HG03565 (cell line): Measurements from ENCODE around the gene KRT1.

ENCODE experiments used
- ATAC-seq: cut with Tn5 transposase; IDR thresholded peaks from one replicate; pipeline ENCODE4 v1.9.1; 2021; ENCODE audit warnings: mild to moderate bottlenecking, moderate library complexity; ENCODE audit not compliant: unreplicated experiment

The KRT1 gene

GRCh38 chr12:52641468-52641867 is 38.7 kb downstream of the KRT1 start:
- no peak for ATAC-seq

GRCh38 chr12:52637299-52637698 is 42.9 kb downstream of the KRT1 start:
- no peak for ATAC-seq

GRCh38 chr12:52636592-52637258 is 43.5 kb downstream of the KRT1 start:
- no peak for ATAC-seq

GRCh38 chr12:52636189-52636588 is 44.0 kb downstream of the KRT1 start:
- no peak for ATAC-seq

GRCh38 chr12:52634266-52635056 is 45.7 kb downstream of the KRT1 start:
- ATAC-seq = no peak

GRCh38 chr12:52633383-52633782 is 46.8 kb downstream of the KRT1 start:
- ATAC-seq = no peak

- no peak for ATAC-seq
Measured at GRCh38 chr12:52632656-52633055, 47.6 kb downstream of the KRT1 start.

GRCh38 chr12:52631676-52632459 is 48.3 kb downstream of the KRT1 start:
- no peak for ATAC-seq

GRCh38 chr12:52631264-52631663 is 48.9 kb downstream of the KRT1 start:
- ATAC-seq = no peak

GRCh38 chr12:52630599-52631200 is 49.5 kb downstream of the KRT1 start:
- ATAC-seq = no peak

- ATAC-seq = no peak
Measured at GRCh38 chr12:52630008-52630500, 50.2 kb downstream of the KRT1 start.

GRCh38 chr12:52629281-52630007 is 50.8 kb downstream of the KRT1 start:
- no peak for ATAC-seq

- no peak for ATAC-seq
Measured at GRCh38 chr12:52628841-52629240, 51.4 kb downstream of the KRT1 start.

- no peak for ATAC-seq
Measured at GRCh38 chr12:52628111-52628507, 52.1 kb downstream of the KRT1 start.

GRCh38 chr12:52627395-52628110 is 52.7 kb downstream of the KRT1 start:
- ATAC-seq = no peak
